ENCODE measurements around the gene AMZ2. TPM values are rescaled to one million over a fixed set of nuclear protein-coding genes. Genes with fewer than 3 reads are reported as not detected.

Gene AMZ2, protein sequence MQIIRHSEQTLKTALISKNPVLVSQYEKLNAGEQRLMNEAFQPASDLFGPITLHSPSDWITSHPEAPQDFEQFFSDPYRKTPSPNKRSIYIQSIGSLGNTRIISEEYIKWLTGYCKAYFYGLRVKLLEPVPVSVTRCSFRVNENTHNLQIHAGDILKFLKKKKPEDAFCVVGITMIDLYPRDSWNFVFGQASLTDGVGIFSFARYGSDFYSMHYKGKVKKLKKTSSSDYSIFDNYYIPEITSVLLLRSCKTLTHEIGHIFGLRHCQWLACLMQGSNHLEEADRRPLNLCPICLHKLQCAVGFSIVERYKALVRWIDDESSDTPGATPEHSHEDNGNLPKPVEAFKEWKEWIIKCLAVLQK
- total RNA-seq, result 47.6 TPM

DNA sequence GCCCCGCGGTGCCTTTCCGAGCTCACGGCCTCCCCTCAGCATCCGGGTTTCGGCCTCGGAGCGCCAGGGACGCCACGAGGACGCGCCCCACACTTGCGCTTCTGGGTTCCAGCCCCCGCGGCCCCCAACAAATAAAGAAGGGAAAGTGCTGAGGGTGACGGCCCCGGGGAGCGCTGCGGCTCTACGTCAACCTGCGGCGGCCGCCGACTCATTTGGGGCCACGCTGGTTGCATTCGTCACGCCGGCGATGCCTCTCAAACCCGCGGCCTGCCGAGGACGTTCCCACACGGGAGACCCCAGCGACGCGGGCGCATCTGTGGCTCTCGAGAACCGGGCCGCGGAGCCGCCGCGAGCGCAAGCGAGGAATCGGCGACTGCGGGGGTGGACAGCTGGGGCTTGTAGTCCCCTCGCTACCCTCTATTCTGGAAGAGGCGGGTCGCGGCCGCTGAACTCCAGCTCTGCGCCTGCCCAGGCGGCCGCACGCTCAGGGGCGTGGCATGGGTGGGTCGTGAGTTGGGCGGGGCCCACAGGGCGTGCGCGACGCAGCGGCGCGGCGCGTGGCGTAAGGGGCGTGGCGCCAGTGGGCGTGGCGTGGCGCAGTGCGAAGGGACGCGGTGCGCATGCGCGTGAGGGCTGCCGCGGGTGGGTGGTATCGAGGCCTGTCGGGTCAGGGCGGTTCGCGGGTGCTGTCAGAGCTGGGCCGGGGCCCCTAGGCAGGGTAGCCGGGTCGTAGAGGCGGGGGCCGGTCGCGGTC lies at the start of gene AMZ2:
AMZ2 (plus strand) TSS at position 599 of the 754 bp plus-strand sequence. CDS start 2,145 bp downstream, outside the sequence.

DNA sequence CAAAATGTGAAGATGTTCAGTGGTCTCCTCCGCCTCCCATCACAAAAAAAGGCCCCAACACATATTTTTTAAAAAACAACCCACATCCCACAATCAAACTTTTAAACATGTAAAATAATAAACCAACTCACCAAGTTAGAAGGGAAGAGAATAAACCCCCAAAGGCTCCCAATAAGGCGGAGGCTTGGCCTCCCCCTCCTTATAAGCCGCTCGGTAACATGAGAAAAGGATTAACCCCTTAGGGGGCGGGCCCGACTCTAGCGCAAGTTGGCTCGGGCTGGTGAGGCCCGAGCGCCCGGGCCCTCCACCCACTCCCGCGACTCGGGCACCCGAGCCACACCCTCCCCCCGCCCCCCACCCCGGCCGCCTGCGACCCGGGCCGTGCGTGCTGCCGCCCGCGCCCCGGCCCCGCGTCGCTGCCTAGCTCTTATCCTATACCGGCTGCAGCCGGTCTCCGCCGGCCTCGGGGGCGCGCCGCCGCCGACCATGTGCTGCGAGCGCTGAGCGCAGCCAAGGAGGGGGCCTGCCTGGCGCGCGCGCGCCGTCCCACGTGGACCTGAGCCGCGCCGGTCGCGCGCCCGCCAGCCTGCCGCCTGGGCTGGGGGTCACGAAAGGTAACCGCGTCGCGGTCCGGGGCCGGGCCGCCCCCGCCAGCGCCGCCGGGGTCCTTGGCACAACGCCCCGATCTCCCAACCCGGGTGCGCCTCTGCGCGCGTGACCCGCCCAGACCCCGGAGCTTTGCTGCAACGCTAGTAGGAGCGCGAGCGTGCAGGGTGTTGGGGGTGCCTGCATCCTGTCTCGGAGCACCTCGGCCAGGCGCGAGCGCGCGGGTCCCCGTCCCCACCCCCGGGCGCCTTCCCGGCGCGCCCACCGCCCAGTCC lies 43.4 kb downstream of the AMZ2 start, which contains the start of the genes ARSG and SLC16A6:
ARSG (plus strand) TSS at position 541 of the 881 bp plus-strand sequence. CDS start 15,999 bp downstream, outside the sequence.
SLC16A6 (minus strand) TSS at position 173 of the 881 bp plus-strand sequence. CDS start 12,807 bp downstream, outside the sequence.

Other genes starting within 250 kb of the AMZ2 start
- gene KPNA2, start 212.3 kb upstream of the AMZ2 start, total RNA-seq, result 39.1 TPM
- gene SLC16A6, start 43.1 kb downstream of the AMZ2 start, total RNA-seq, result 0.94 TPM
- gene ARSG, start 43.5 kb downstream of the AMZ2 start, total RNA-seq, result 6.9 TPM
- 7.8 TPM for gene WIPI1, start 209.5 kb downstream of the AMZ2 start, total RNA-seq